ENCODE data around the gene SLC2A11. TPM values are rescaled to one million over a fixed set of nuclear protein-coding genes. Genes with fewer than 3 reads are reported as not detected.

Gene SLC2A11
- total RNA-seq, 1 experiment from 2014 or later: 18.9 TPM

DNA sequence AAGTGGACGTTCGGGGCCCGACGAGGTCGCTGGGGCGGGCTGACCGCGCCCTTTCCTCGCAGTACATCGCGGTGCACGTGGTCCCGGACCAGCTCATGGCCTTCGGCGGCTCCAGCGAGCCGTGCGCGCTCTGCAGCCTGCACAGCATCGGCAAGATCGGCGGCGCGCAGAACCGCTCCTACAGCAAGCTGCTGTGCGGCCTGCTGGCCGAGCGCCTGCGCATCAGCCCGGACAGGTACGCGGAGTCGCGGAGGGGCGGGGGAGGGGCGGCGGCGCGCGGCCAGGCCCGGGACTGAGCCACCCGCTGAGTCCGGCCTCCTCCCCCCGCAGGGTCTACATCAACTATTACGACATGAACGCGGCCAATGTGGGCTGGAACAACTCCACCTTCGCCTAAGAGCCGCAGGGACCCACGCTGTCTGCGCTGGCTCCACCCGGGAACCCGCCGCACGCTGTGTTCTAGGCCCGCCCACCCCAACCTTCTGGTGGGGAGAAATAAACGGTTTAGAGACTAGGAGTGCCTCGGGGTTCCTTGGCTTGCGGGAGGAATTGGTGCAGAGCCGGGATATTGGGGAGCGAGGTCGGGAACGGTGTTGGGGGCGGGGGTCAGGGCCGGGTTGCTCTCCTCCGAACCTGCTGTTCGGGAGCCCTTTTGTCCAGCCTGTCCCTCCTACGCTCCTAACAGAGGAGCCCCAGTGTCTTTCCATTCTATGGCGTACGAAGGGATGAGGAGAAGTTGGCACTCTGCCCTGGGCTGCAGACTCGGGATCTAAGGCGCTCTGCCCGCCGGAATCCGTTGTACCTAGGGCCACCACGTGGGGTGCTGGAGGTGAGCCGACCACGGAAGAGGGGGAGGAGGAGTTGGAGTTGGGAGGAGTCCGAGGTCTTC lies 37.3 kb downstream of the SLC2A11 start:
- Mint-ChIP-seq H3K27me3 (ENCODE audit: unreplicated experiment) (no peaks in the 10 kb centered on the region), H3K9me3 (ENCODE audit: low read depth, unreplicated experiment) (peaks cover 3% of the 10 kb centered on the region), H3K4me3 (ENCODE audit: low read depth, unreplicated experiment) (peak overlapping the region; percentile 92), H3K36me3 (ENCODE audit: insufficient read depth, unreplicated experiment) (peaks cover 71% of the 10 kb centered on the region), H3K27ac (ENCODE audit: unreplicated experiment) (peak overlapping the region; percentile 98), H3K4me1 (ENCODE audit: low read depth, unreplicated experiment) (peaks cover 24% of the 10 kb centered on the region)
- TSS peak; percentile 89 for BruUV-seq (replicated peaks)
- DNase-seq: peak; percentile 89
- CTCF ChIA-PET: interaction anchor here (0.5 to 1.8 kb wide), 12 partner anchors 10 to 432 kb away, joined by 3 to 17 read pairs (median 4); partner anchors contain the start of gene SLC2A11
- intact Hi-C loops (cut with micrococcal nuclease; ENCODE audit: unreplicated experiment): no loop called here
- TF ChIP-seq, protein P1, sequence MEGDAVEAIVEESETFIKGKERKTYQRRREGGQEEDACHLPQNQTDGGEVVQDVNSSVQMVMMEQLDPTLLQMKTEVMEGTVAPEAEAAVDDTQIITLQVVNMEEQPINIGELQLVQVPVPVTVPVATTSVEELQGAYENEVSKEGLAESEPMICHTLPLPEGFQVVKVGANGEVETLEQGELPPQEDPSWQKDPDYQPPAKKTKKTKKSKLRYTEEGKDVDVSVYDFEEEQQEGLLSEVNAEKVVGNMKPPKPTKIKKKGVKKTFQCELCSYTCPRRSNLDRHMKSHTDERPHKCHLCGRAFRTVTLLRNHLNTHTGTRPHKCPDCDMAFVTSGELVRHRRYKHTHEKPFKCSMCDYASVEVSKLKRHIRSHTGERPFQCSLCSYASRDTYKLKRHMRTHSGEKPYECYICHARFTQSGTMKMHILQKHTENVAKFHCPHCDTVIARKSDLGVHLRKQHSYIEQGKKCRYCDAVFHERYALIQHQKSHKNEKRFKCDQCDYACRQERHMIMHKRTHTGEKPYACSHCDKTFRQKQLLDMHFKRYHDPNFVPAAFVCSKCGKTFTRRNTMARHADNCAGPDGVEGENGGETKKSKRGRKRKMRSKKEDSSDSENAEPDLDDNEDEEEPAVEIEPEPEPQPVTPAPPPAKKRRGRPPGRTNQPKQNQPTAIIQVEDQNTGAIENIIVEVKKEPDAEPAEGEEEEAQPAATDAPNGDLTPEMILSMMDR (IDR thresholded peaks at IDR 0.05; ENCODE audit: unreplicated experiment): peak; percentile 57

DNA sequence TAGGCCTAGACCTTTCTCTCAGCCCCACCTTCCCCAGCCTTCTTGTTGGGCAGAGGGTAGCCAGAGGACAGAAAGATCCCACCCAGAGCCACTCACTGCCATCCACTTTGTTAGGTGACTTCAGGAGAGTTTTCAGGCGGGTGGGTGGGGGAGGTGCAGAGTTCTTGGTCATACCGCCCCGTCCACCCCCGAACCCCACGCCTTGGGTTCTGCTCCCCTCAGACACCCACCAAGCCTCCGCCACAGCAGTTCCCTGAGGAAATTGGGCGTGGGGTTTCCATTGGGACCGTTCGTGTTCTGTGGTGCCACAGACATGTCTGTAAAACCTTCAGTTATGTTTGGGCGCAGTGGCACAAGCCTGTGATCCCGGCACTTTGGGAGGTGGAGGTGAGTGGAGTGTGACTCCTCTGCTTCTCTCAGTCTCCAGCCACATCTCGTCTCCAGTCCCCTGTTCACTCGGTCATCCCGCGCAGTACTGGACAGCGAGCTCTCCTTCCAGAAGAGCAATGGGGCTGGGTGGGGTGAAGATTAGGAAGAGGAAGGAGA lies 38.0 kb downstream of the SLC2A11 start:
- Mint-ChIP-seq H3K4me1 (ENCODE audit: low read depth, unreplicated experiment) (peaks cover 24% of the 10 kb centered on the region), H3K27me3 (ENCODE audit: unreplicated experiment) (no peaks in the 10 kb centered on the region), H3K36me3 (ENCODE audit: insufficient read depth, unreplicated experiment) (peaks cover 66% of the 10 kb centered on the region), H3K9me3 (ENCODE audit: low read depth, unreplicated experiment) (peaks cover 6% of the 10 kb centered on the region), H3K27ac (ENCODE audit: unreplicated experiment) (peak overlapping the region; percentile 98), H3K4me3 (ENCODE audit: low read depth, unreplicated experiment) (peak overlapping the region; percentile 92)
- intact Hi-C loops (cut with micrococcal nuclease; ENCODE audit: unreplicated experiment): no loop called here
- BruUV-seq (replicated peaks): no TSS peak
- DNase-seq: no peak
- TF ChIP-seq, protein P1 (IDR thresholded peaks at IDR 0.05; ENCODE audit: unreplicated experiment): peak; percentile 7
- CTCF ChIA-PET: no interaction called here

- CTCF ChIA-PET: no interaction called here
- peaks cover 24% of the 10 kb centered on the region for H3K4me1 Mint-ChIP-seq (ENCODE audit: low read depth, unreplicated experiment)
- peaks cover 64% of the 10 kb centered on the region for H3K36me3 Mint-ChIP-seq (ENCODE audit: insufficient read depth, unreplicated experiment)
- H3K27me3 Mint-ChIP-seq (ENCODE audit: unreplicated experiment): no peaks in the 10 kb centered on the region
- peak overlapping the region; percentile 92 for H3K4me3 Mint-ChIP-seq (ENCODE audit: low read depth, unreplicated experiment)
- peaks cover 6% of the 10 kb centered on the region for H3K9me3 Mint-ChIP-seq (ENCODE audit: low read depth, unreplicated experiment)
- TF ChIP-seq, protein P1 (IDR thresholded peaks at IDR 0.05; ENCODE audit: unreplicated experiment): no peak
- DNase-seq: no peak
- peak overlapping the region; percentile 50 for H3K27ac Mint-ChIP-seq (ENCODE audit: unreplicated experiment)
- intact Hi-C loops (cut with micrococcal nuclease; ENCODE audit: unreplicated experiment): no loop called here
- no TSS peak for BruUV-seq (replicated peaks)
Measured at GRCh38 chr22:23896166-23896522, 38.5 kb downstream of the SLC2A11 start.

DNA sequence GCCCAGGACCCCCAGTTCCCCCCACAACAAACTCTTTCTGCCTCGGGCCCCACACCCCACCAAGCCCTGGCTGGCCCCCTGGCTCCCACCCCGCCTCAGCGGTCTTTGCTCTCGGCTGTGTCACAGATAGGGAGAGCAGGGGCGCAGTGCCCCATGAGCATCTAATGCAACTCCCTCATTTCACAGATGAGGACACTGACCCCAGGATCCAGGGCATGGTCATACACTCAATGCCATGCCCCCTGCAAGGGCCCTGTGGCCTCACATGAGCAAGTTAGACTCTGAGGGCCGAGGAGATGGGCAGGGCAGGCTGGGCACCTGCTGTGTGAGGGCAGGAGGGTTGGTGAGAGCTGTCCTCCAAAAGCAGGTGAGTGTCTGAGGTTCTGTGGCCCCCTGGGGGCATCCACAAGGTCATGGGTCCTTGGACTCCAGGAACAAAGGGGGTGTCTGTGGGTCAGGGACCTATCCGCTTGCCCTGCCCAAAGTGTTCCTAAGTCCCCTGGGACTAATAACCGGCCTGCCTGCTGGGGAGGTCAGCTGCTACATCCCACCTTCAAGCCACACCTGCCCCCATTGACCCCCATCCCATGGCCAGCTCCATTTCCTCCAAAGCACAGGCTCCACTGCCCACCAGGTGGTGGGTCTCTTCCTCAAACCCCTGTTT lies 39.0 kb downstream of the SLC2A11 start:
- peaks cover 6% of the 10 kb centered on the region for H3K9me3 Mint-ChIP-seq (ENCODE audit: low read depth, unreplicated experiment)
- no TSS peak for BruUV-seq (replicated peaks)
- H3K4me3 Mint-ChIP-seq (ENCODE audit: low read depth, unreplicated experiment): peak overlapping the region; percentile 92
- peaks cover 24% of the 10 kb centered on the region for H3K4me1 Mint-ChIP-seq (ENCODE audit: low read depth, unreplicated experiment)
- H3K36me3 Mint-ChIP-seq (ENCODE audit: insufficient read depth, unreplicated experiment): peaks cover 64% of the 10 kb centered on the region
- no peaks in the 10 kb centered on the region for H3K27me3 Mint-ChIP-seq (ENCODE audit: unreplicated experiment)
- intact Hi-C loops (cut with micrococcal nuclease; ENCODE audit: unreplicated experiment): no loop called here
- TF ChIP-seq, protein P1 (IDR thresholded peaks at IDR 0.05; ENCODE audit: unreplicated experiment): no peak
- CTCF ChIA-PET: no interaction called here
- no peak for DNase-seq
- peak overlapping the region; percentile 50 for H3K27ac Mint-ChIP-seq (ENCODE audit: unreplicated experiment)

Measured in Calu3 (cell line).